HepG2 (cell line): ENCODE results near the gene ZNF524. TPM values are rescaled to one million over a fixed set of nuclear protein-coding genes. Genes with fewer than 3 reads are reported as not detected.

Experiments used
- ATAC-seq: fragments of 200-7000 bp; cut with Tn5 transposase; 3 replicates; pipeline ENCODE4 v1.9.1; 2020; ENCODE audit warnings: mild to moderate bottlenecking, moderate library complexity
- BruUV-seq: library from RNA; stranded (reverse); fragments of 400-500 nt; replicated peaks from 2 replicates; lab custom pipeline; 2021; lab: Mats Ljungman, UMichigan
- CTCF ChIA-PET: fragments of 300-600 bp; formaldehyde crosslinking; extraction: SDS; loops from one replicate; lab custom pipeline; 2021; ENCODE audit warnings: low total read pairs, inconsistent platforms, low intra/inter-chr PET ratio; lab: Yijun Ruan, JAX
- POLR2A ChIA-PET: fragments of 350-600 bp; sonication (Branson Sonifier 250); formaldehyde crosslinking; loops from one replicate; lab custom pipeline; 2020; ENCODE audit warnings: antibody characterized with exemption, inconsistent platforms; lab: Yijun Ruan, JAX
- DNase-seq: peaks from one replicate; pipeline ENCODE4 v3.0.0-alpha.2; 2015; ENCODE audit warnings: low spot score
- FAIRE-seq: peaks from 3 replicates; lab custom pipeline; 2011; peaks lifted over from hg19 to GRCh38; lab: Jason Lieb, UNC
- H2AFZ ChIP-seq: one replicate; pipeline ENCODE4 v1.6.1; 2011; ENCODE audit warnings: low read length, inconsistent platforms
- H3K27ac ChIP-seq: fragments of 300-600 bp; 3 replicates; pipeline ENCODE4 v1.8.0; 2011; ENCODE audit warnings: mixed run types, mild to moderate bottlenecking, mixed read lengths, low read length, inconsistent platforms; ENCODE audit not compliant: insufficient read depth; ENCODE audit errors: extremely low read length
- H3K27me3 ChIP-seq, 2 experiments: fragments of 200-600 bp in 1 of 2; 2 replicates in 1 of 2; 3 replicates in 1 of 2; pipeline versions ENCODE4 v1.6.0 to v1.8.0; 2011; ENCODE audit warnings: low read length in 2 of 2, mild to moderate bottlenecking in 2 of 2, moderate library complexity in 2 of 2, inconsistent platforms in 1 of 2; ENCODE audit not compliant: insufficient read depth in 2 of 2, control insufficient read depth in 1 of 2
- H3K36me3 ChIP-seq, 2 experiments: fragments of 200-600 bp in 1 of 2; replicated peaks in 1 of 2; 2 replicates in 1 of 2; 3 replicates in 1 of 2; pipeline versions ENCODE4 v1.5.1 to v1.8.0; 2011; ENCODE audit warnings: low read length in 2 of 2, inconsistent platforms in 1 of 2; ENCODE audit not compliant: insufficient read depth in 2 of 2, control insufficient read depth in 1 of 2
- H3K4me1 ChIP-seq: 2 replicates; pipeline ENCODE4 v1.5.1; 2012; ENCODE audit warnings: low read length, inconsistent platforms; ENCODE audit not compliant: insufficient read depth
- H3K4me2 ChIP-seq: 2 replicates; pipeline ENCODE4 v1.6.0; 2011; ENCODE audit warnings: low read depth, low read length, inconsistent platforms
- H3K4me3 ChIP-seq, 3 experiments: fragments of 200-600 bp in 1 of 3; sonication (generic), shearing (Covaris generic) in 1 of 3; replicated peaks in 1 of 3; 2 replicates each; pipeline ENCODE4 v1.5.1; 2011 to 2016; ENCODE audit warnings: low read length in 3 of 3, inconsistent platforms in 2 of 3, low read depth in 2 of 3, mild to moderate bottlenecking in 2 of 3, control low read depth in 1 of 3, mixed read lengths in 1 of 3; ENCODE audit not compliant: insufficient read depth in 1 of 3
- H3K79me2 ChIP-seq: one replicate; pipeline ENCODE4 v1.6.1; 2011; ENCODE audit warnings: low read length, inconsistent platforms; ENCODE audit not compliant: insufficient read depth
- H3K9ac ChIP-seq: 2 replicates; pipeline ENCODE4 v1.6.0; 2011; ENCODE audit warnings: mild to moderate bottlenecking, low read depth, low read length, inconsistent platforms; ENCODE audit not compliant: insufficient read depth
- H3K9me3 ChIP-seq: 2 replicates; pipeline ENCODE4 v1.5.1; 2012; ENCODE audit warnings: mild to moderate bottlenecking, low read length
- H4K20me1 ChIP-seq: 2 replicates; pipeline ENCODE4 v1.6.0; 2011; ENCODE audit warnings: inconsistent platforms, mild to moderate bottlenecking, low read length, moderate library complexity; ENCODE audit not compliant: insufficient read depth
- GTF3A ChIP-seq: sonication (generic); formaldehyde crosslinking; conservative IDR thresholded peaks from 2 replicates; pipeline ENCODE4 v1.4.0; 2020; ENCODE audit warnings: mild to moderate bottlenecking, missing genetic modification reagents
- HOXA7 ChIP-seq: sonication (generic); formaldehyde crosslinking; IDR thresholded peaks from 2 replicates; pipeline ENCODE4 v1.8.1; 2022; ENCODE audit warnings: mild to moderate bottlenecking, missing genetic modification reagents, moderate library complexity
- RXRB ChIP-seq: IDR thresholded peaks from 2 replicates; pipeline ENCODE4 v1.6.1; 2016; ENCODE audit warnings: borderline replicate concordance, missing genetic modification reagents, missing compliant biosample characterization
- SKIL ChIP-seq: sonication (generic); formaldehyde crosslinking; IDR thresholded peaks from 2 replicates; pipeline ENCODE4 v1.8.0; 2022; ENCODE audit warnings: missing genetic modification reagents, mild to moderate bottlenecking, moderate library complexity, borderline replicate concordance
- TFAP4 ChIP-seq: sonication (generic); IDR thresholded peaks from 2 replicates; pipeline ENCODE4 v1.6.1; 2016; ENCODE audit warnings: low read depth, borderline replicate concordance
- ZC3H13 ChIP-seq: sonication (generic); formaldehyde crosslinking; IDR thresholded peaks from 2 replicates; pipeline ENCODE4 v1.8.1; 2023; ENCODE audit warnings: mild to moderate bottlenecking, missing genetic modification reagents, moderate library complexity
- ZNF331 ChIP-seq: sonication (generic); formaldehyde crosslinking; IDR thresholded peaks from 2 replicates; pipeline ENCODE4 v1.4.0; 2020; ENCODE audit warnings: missing genetic modification reagents
- ZNF550 ChIP-seq: sonication (generic); formaldehyde crosslinking; IDR thresholded peaks from 2 replicates; pipeline ENCODE4 v1.4.0; 2020; ENCODE audit warnings: mild to moderate bottlenecking, missing genetic modification reagents, borderline replicate concordance
- ZNF629 ChIP-seq: sonication (generic); formaldehyde crosslinking; conservative IDR thresholded peaks from 2 replicates; pipeline ENCODE4 v1.5.0; 2020; ENCODE audit warnings: missing genetic modification reagents
- ZNF781 ChIP-seq: sonication (generic); formaldehyde crosslinking; IDR thresholded peaks from 2 replicates; pipeline ENCODE4 v1.5.1; 2020; ENCODE audit warnings: borderline replicate concordance, mild to moderate bottlenecking, missing genetic modification reagents; ENCODE audit errors: not compliant biosample characterization
- ZZZ3 ChIP-seq: sonication (generic); formaldehyde crosslinking; IDR thresholded peaks from 2 replicates; pipeline ENCODE4 v1.4.0; 2020; ENCODE audit warnings: missing genetic modification reagents, mild to moderate bottlenecking, borderline replicate concordance
- WGBS: methylation state at CpG from one replicate; pipeline ENCODE4 v1.1.6; 2017; ENCODE audit warnings: low lambda C conversion rate; 5-methylcytosine and 5-hydroxymethylcytosine counted together
- in situ Hi-C: cut with HindIII; loops from 2 replicates; pipeline ENCODE4 v1.10.0; 2017; ENCODE audit warnings: low pct_unique_long_range_greater_than_20kb; ENCODE audit not compliant: extremely low pct_ligation_motif_present
- intact Hi-C: fragments of 100-400 bp; cut with micrococcal nuclease; formaldehyde crosslinking; loops from one replicate; pipeline ENCODE4 v1.10.0; 2022; ENCODE audit not compliant: unreplicated experiment
- polyA plus RNA-seq, 8 experiments: library from polyadenylated mRNA; depleted of rRNA in 3 of 8; stranded (reverse) in 7 of 8; unstranded in 1 of 8; fragments of >200 nt; fragmentation: Illumina TruSeq in 4 of 8; extraction: Trizol in 4 of 8; gene quantifications; 2 replicates each; pipeline versions ENCODE4 v1.2.1 to v1.2.3, GENCODE V29; 2011 to 2016; ENCODE audit warnings: low read depth in 4 of 8, missing spikeins in 1 of 8, mixed read lengths in 1 of 8; ENCODE audit not compliant: insufficient read depth in 1 of 8
- total RNA-seq, 5 experiments: library from RNA; depleted of rRNA; stranded (reverse); fragments of >200 nt; fragmentation: Illumina TruSeq; extraction: Trizol; gene quantifications; 2 replicates each; pipeline ENCODE4 v1.2.3, GENCODE V29; 2016; ENCODE audit warnings: low read depth in 1 of 5

The ZNF524 gene
- total and polyA plus RNA-seq, 2 of the 13 experiments (the other 11 are each of a cell fraction or from before 2014, with no cell fraction given), result 3.2 to 4.6 TPM

- TF ChIP-seq GTF3A (CRISPR knock-in tag), result no peak
- TF ChIP-seq ZZZ3 (CRISPR knock-in tag), result no peak
- no peak for TF ChIP-seq HOXA7 (CRISPR knock-in tag)
- TF ChIP-seq RXRB, result no peak
- TF ChIP-seq ZNF550 (CRISPR knock-in tag), result no peak
- no peak for TF ChIP-seq ZNF331 (CRISPR knock-in tag)
- TF ChIP-seq ZNF781 (CRISPR knock-in tag), result no peak
Measured at GRCh38 chr19:55644842-55645511, 44.9 kb downstream of the ZNF524 start (continued).

- Histone ChIP-seq H3K4me3 (peak overlapping the region in 2 of 3 experiments; percentile 92; a peak in 2 of 6 replicates), H3K9ac (peak overlapping the region; percentile 44; the same call in 1 of the 2 replicates), H3K4me2 (peak overlapping the region; percentile 84; the same call in 1 of the 2 replicates), H3K79me2 (peaks cover 41% of the 10 kb centered on the region), H2AFZ (no peak overlapping the region), H3K4me1 (peaks cover 52% of the 10 kb centered on the region), H3K36me3 (peaks cover 0 to 10% of the 10 kb centered on the region in 2 experiments; a peak in 2 of 5 replicates), H3K27me3 (no peaks in the 10 kb centered on the region; a peak in 1 of 5 replicates), H3K9me3 (no peaks in the 10 kb centered on the region), H3K27ac (no peak overlapping the region), H4K20me1 (no peaks in the 10 kb centered on the region)
- no TSS peak for BruUV-seq
- ATAC-seq (no peak), DNase-seq (no peak), FAIRE-seq (no peak)
- in situ Hi-C loops (no loop called here), intact Hi-C loops (no loop called here)
- TF ChIP-seq ZC3H13 (peak; percentile 70; the same call in 1 of the 2 replicates), SKIL (CRISPR knock-in tag) (no peak), TFAP4 (no peak), ZNF629 (peak; percentile 84)
- POLR2A ChIA-PET, result interaction anchor here (2.4 kb wide), 1 partner anchor 9 kb away, joined by 10 read pairs; the partner anchor contains the start of gene U2AF2
- WGBS, result 89% methylated on average over 5 of the region's 5 CpGs
- CTCF ChIA-PET, result interaction anchor here (1.1 kb wide), 1 partner anchor 8 kb away, joined by 3 read pairs; no protein-coding TSS in a partner anchor
Measured at GRCh38 chr19:55645512-55645881, 45.4 kb downstream of the ZNF524 start.
